Endothelial cell of umbilical vein (primary cell): ENCODE data around the gene ERBIN.

Experiments
- EZH2 ChIP-seq: IDR thresholded peaks from 2 replicates; pipeline ENCODE4 v1.6.1; 2012; ENCODE audit warnings: borderline replicate concordance, low read depth, mild to moderate bottlenecking, moderate library complexity, low read length, inconsistent platforms; ENCODE audit not compliant: severe bottlenecking
- POLR2A ChIP-seq: IDR thresholded peaks from 2 replicates; pipeline ENCODE4 v1.6.1; 2012; ENCODE audit warnings: low read depth, mild to moderate bottlenecking, control low read depth, low read length
- POLR2AphosphoS5 ChIP-seq: IDR thresholded peaks from 2 replicates; pipeline ENCODE4 v1.6.1; 2012; ENCODE audit warnings: low read depth, mild to moderate bottlenecking, control low read depth, low read length, moderate library complexity; ENCODE audit not compliant: insufficient read depth
- TF ChIP-seq, protein P1 (sequence below), 2 donors: IDR thresholded peaks; 1 replicate in 1 of 2; 2 replicates in 1 of 2; pipeline ENCODE4 v1.5.1; 2011; ENCODE audit warnings: low read length in 2 of 2, mild to moderate bottlenecking in 2 of 2, moderate library complexity in 2 of 2, control low read depth in 1 of 2, inconsistent platforms in 1 of 2, low read depth in 1 of 2; ENCODE audit not compliant: insufficient read depth in 1 of 2; ENCODE audit errors: extremely low read depth in 1 of 2

GRCh38 chr5:65989158-65989557 lies 62.8 kb downstream of the ERBIN start:
- TF ChIP-seq, protein P1, sequence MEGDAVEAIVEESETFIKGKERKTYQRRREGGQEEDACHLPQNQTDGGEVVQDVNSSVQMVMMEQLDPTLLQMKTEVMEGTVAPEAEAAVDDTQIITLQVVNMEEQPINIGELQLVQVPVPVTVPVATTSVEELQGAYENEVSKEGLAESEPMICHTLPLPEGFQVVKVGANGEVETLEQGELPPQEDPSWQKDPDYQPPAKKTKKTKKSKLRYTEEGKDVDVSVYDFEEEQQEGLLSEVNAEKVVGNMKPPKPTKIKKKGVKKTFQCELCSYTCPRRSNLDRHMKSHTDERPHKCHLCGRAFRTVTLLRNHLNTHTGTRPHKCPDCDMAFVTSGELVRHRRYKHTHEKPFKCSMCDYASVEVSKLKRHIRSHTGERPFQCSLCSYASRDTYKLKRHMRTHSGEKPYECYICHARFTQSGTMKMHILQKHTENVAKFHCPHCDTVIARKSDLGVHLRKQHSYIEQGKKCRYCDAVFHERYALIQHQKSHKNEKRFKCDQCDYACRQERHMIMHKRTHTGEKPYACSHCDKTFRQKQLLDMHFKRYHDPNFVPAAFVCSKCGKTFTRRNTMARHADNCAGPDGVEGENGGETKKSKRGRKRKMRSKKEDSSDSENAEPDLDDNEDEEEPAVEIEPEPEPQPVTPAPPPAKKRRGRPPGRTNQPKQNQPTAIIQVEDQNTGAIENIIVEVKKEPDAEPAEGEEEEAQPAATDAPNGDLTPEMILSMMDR (IDR thresholded peaks at IDR 0.05; ENCODE audit: extremely low read depth in 1 of 2, insufficient read depth in 1 of 2, low read depth in 1 of 2, low read length in 2 of 2), result no peak
- TF ChIP-seq POLR2A (no peak), EZH2 (no peak), POLR2AphosphoS5 (no peak)
